ENCODE results near the gene RASGEF1C.

Gene RASGEF1C

GRCh38 chr5:180139731-180140055 is 69.3 kb downstream of the RASGEF1C start:
- H3K4me3 ChIP-seq (ENCODE audit: low read depth in 1 of 5, low read length in 5 of 5), result no peak overlapping the region
- no peak overlapping the region for H3K27ac ChIP-seq (ENCODE audit: low read depth, low read length)
- no peak overlapping the region for H3K9ac ChIP-seq (ENCODE audit: low read length in 5 of 5)
- no peaks in the 10 kb centered on the region for H3K36me3 ChIP-seq (ENCODE audit: control insufficient read depth in 5 of 5, insufficient read depth in 5 of 5, low read length in 5 of 5)
- no peaks in the 10 kb centered on the region for H3K9me3 ChIP-seq (ENCODE audit: control insufficient read depth in 5 of 5, low read length in 5 of 5)
- H3K27me3 ChIP-seq (ENCODE audit: control insufficient read depth in 5 of 5, insufficient read depth in 4 of 5, low read length in 5 of 5), result peaks cover 13 to 40% (median 34%) of the 10 kb centered on the region in 5 donors
- peaks cover 0 to 3% (median 0%) of the 10 kb centered on the region in 5 donors for H3K4me1 ChIP-seq (ENCODE audit: control insufficient read depth in 5 of 5, insufficient read depth in 5 of 5, low read length in 5 of 5)

GRCh38 chr5:180138976-180139730 is 69.9 kb downstream of the RASGEF1C start:
- no peaks in the 10 kb centered on the region for H3K9me3 ChIP-seq (ENCODE audit: control insufficient read depth in 5 of 5, low read length in 5 of 5)
- H3K36me3 ChIP-seq (ENCODE audit: control insufficient read depth in 5 of 5, insufficient read depth in 5 of 5, low read length in 5 of 5), result no peaks in the 10 kb centered on the region
- peaks cover 13 to 40% (median 34%) of the 10 kb centered on the region in 5 donors for H3K27me3 ChIP-seq (ENCODE audit: control insufficient read depth in 5 of 5, insufficient read depth in 4 of 5, low read length in 5 of 5)
- H3K9ac ChIP-seq (ENCODE audit: low read length in 5 of 5), result no peak overlapping the region
- no peak overlapping the region for H3K4me3 ChIP-seq (ENCODE audit: low read depth in 1 of 5, low read length in 5 of 5)
- no peak overlapping the region for H3K27ac ChIP-seq (ENCODE audit: low read depth, low read length)
- H3K4me1 ChIP-seq (ENCODE audit: control insufficient read depth in 5 of 5, insufficient read depth in 5 of 5, low read length in 5 of 5), result peaks cover 0 to 3% (median 0%) of the 10 kb centered on the region in 5 donors

GRCh38 chr5:180138214-180138975 is 70.6 kb downstream of the RASGEF1C start:
- no peak overlapping the region for H3K4me3 ChIP-seq (ENCODE audit: low read depth in 1 of 5, low read length in 5 of 5)
- no peak overlapping the region for H3K9ac ChIP-seq (ENCODE audit: low read length in 5 of 5)

GRCh38 chr5:180137401-180138213 is 71.4 kb downstream of the RASGEF1C start:
- Histone ChIP-seq H3K4me1 (ENCODE audit: control insufficient read depth in 5 of 5, insufficient read depth in 5 of 5, low read length in 5 of 5) (peaks cover 0 to 3% (median 0%) of the 10 kb centered on the region in 5 donors), H3K9me3 (ENCODE audit: control insufficient read depth in 5 of 5, low read length in 5 of 5) (no peaks in the 10 kb centered on the region), H3K27me3 (ENCODE audit: control insufficient read depth in 5 of 5, insufficient read depth in 4 of 5, low read length in 5 of 5) (peaks cover 9 to 38% (median 34%) of the 10 kb centered on the region in 5 donors), H3K4me3 (ENCODE audit: low read depth in 1 of 5, low read length in 5 of 5) (no peak overlapping the region), H3K27ac (ENCODE audit: low read depth, low read length) (no peak overlapping the region), H3K9ac (ENCODE audit: low read length in 5 of 5) (no peak overlapping the region), H3K36me3 (ENCODE audit: control insufficient read depth in 5 of 5, insufficient read depth in 5 of 5, low read length in 5 of 5) (no peaks in the 10 kb centered on the region)

More at GRCh38 chr5:180138214-180138975, 70.6 kb downstream of the RASGEF1C start:
- H3K9me3 ChIP-seq (ENCODE audit: control insufficient read depth in 5 of 5, low read length in 5 of 5), result no peaks in the 10 kb centered on the region
- H3K36me3 ChIP-seq (ENCODE audit: control insufficient read depth in 5 of 5, insufficient read depth in 5 of 5, low read length in 5 of 5), result no peaks in the 10 kb centered on the region
- H3K27me3 ChIP-seq (ENCODE audit: control insufficient read depth in 5 of 5, insufficient read depth in 4 of 5, low read length in 5 of 5), result peaks cover 13 to 40% (median 34%) of the 10 kb centered on the region in 5 donors
- H3K4me1 ChIP-seq (ENCODE audit: control insufficient read depth in 5 of 5, insufficient read depth in 5 of 5, low read length in 5 of 5), result peaks cover 0 to 3% (median 0%) of the 10 kb centered on the region in 5 donors
- no peak overlapping the region for H3K27ac ChIP-seq (ENCODE audit: low read depth, low read length)

- Histone ChIP-seq H3K4me3 (ENCODE audit: low read depth in 1 of 5, low read length in 5 of 5) (no peak overlapping the region), H3K4me1 (ENCODE audit: control insufficient read depth in 5 of 5, insufficient read depth in 5 of 5, low read length in 5 of 5) (peaks cover 0 to 3% (median 0%) of the 10 kb centered on the region in 5 donors), H3K9me3 (ENCODE audit: control insufficient read depth in 5 of 5, low read length in 5 of 5) (no peaks in the 10 kb centered on the region), H3K9ac (ENCODE audit: low read length in 5 of 5) (no peak overlapping the region), H3K27ac (ENCODE audit: low read depth, low read length) (no peak overlapping the region), H3K36me3 (ENCODE audit: control insufficient read depth in 5 of 5, insufficient read depth in 5 of 5, low read length in 5 of 5) (no peaks in the 10 kb centered on the region), H3K27me3 (ENCODE audit: control insufficient read depth in 5 of 5, insufficient read depth in 4 of 5, low read length in 5 of 5) (peaks cover 8 to 38% (median 31%) of the 10 kb centered on the region in 5 donors)
Measured at GRCh38 chr5:180136630-180137381, 72.2 kb downstream of the RASGEF1C start.

GRCh38 chr5:180135967-180136629 is 72.9 kb downstream of the RASGEF1C start:
- Histone ChIP-seq H3K27me3 (ENCODE audit: control insufficient read depth in 5 of 5, insufficient read depth in 4 of 5, low read length in 5 of 5) (peaks cover 8 to 34% (median 29%) of the 10 kb centered on the region in 5 donors), H3K27ac (ENCODE audit: low read depth, low read length) (no peak overlapping the region), H3K9me3 (ENCODE audit: control insufficient read depth in 5 of 5, low read length in 5 of 5) (no peaks in the 10 kb centered on the region), H3K9ac (ENCODE audit: low read length in 5 of 5) (no peak overlapping the region), H3K36me3 (ENCODE audit: control insufficient read depth in 5 of 5, insufficient read depth in 5 of 5, low read length in 5 of 5) (no peaks in the 10 kb centered on the region), H3K4me3 (ENCODE audit: low read depth in 1 of 5, low read length in 5 of 5) (no peak overlapping the region), H3K4me1 (ENCODE audit: control insufficient read depth in 5 of 5, insufficient read depth in 5 of 5, low read length in 5 of 5) (peaks cover 0 to 3% (median 0%) of the 10 kb centered on the region in 5 donors)

GRCh38 chr5:180135128-180135955 is 73.7 kb downstream of the RASGEF1C start:
- Histone ChIP-seq H3K4me1 (ENCODE audit: control insufficient read depth in 5 of 5, insufficient read depth in 5 of 5, low read length in 5 of 5) (peaks cover 0 to 3% (median 0%) of the 10 kb centered on the region in 5 donors), H3K27me3 (ENCODE audit: control insufficient read depth in 5 of 5, insufficient read depth in 4 of 5, low read length in 5 of 5) (peaks cover 8 to 31% (median 23%) of the 10 kb centered on the region in 5 donors), H3K9ac (ENCODE audit: low read length in 5 of 5) (no peak overlapping the region), H3K9me3 (ENCODE audit: control insufficient read depth in 5 of 5, low read length in 5 of 5) (no peaks in the 10 kb centered on the region), H3K27ac (ENCODE audit: low read depth, low read length) (no peak overlapping the region), H3K36me3 (ENCODE audit: control insufficient read depth in 5 of 5, insufficient read depth in 5 of 5, low read length in 5 of 5) (no peaks in the 10 kb centered on the region), H3K4me3 (ENCODE audit: low read depth in 1 of 5, low read length in 5 of 5) (no peak overlapping the region)

GRCh38 chr5:180133971-180134508 is 75.0 kb downstream of the RASGEF1C start:
- H3K9me3 ChIP-seq (ENCODE audit: control insufficient read depth in 5 of 5, low read length in 5 of 5), result no peaks in the 10 kb centered on the region
- H3K4me3 ChIP-seq (ENCODE audit: low read depth in 1 of 5, low read length in 5 of 5), result no peak overlapping the region
- no peak overlapping the region for H3K9ac ChIP-seq (ENCODE audit: low read length in 5 of 5)
- H3K27me3 ChIP-seq (ENCODE audit: control insufficient read depth in 5 of 5, insufficient read depth in 4 of 5, low read length in 5 of 5), result peaks cover 4 to 28% (median 12%) of the 10 kb centered on the region in 5 donors
- no peak overlapping the region for H3K27ac ChIP-seq (ENCODE audit: low read depth, low read length)
- H3K36me3 ChIP-seq (ENCODE audit: control insufficient read depth in 5 of 5, insufficient read depth in 5 of 5, low read length in 5 of 5), result no peaks in the 10 kb centered on the region
- peaks cover 0 to 3% (median 0%) of the 10 kb centered on the region in 5 donors for H3K4me1 ChIP-seq (ENCODE audit: control insufficient read depth in 5 of 5, insufficient read depth in 5 of 5, low read length in 5 of 5)

Measured in subcutaneous abdominal adipose tissue (tissue), 5 donors.